Tibial nerve (tissue), 4 donors: ENCODE measurements around the gene PMEL.

ENCODE experiments used
- EP300 ChIP-seq, 2 donors: sonication (generic); formaldehyde crosslinking; IDR thresholded peaks; one replicate each; pipeline ENCODE4 v1.6.1; 2017; ENCODE audit warnings: antibody characterized with exemption in 2 of 2, mild to moderate bottlenecking in 1 of 2
- TF ChIP-seq, protein P1 (sequence below), 5 experiments: fragments of 200-600 bp in 3 of 5; fragments of 450-650 bp in 2 of 5; sonication (generic) in 3 of 5; IDR thresholded peaks; one replicate each; pipeline ENCODE4 v1.5.1; 2016 to 2019; ENCODE audit warnings: antibody characterized with exemption in 5 of 5, mild to moderate bottlenecking in 3 of 5, moderate library complexity in 2 of 5

DNA sequence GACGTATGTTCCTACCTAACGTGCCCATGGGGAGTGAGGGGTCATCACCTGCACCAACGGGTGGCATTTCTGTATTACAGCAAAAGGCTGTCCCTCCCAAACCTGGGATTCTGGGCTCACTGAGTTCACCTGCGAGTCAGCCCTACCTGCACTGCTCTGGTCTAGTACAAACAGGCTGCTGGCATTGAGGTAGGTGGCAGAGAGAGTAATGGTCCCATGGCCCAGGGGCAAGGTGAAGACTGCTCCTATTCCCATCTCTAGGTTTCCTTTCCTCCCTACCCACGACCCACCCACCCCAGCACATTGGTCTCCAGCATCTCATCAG is 31.7 kb upstream of the PMEL start:
- TF ChIP-seq EP300 (IDR thresholded peaks at IDR 0.05), result no peak
- TF ChIP-seq, protein P1, sequence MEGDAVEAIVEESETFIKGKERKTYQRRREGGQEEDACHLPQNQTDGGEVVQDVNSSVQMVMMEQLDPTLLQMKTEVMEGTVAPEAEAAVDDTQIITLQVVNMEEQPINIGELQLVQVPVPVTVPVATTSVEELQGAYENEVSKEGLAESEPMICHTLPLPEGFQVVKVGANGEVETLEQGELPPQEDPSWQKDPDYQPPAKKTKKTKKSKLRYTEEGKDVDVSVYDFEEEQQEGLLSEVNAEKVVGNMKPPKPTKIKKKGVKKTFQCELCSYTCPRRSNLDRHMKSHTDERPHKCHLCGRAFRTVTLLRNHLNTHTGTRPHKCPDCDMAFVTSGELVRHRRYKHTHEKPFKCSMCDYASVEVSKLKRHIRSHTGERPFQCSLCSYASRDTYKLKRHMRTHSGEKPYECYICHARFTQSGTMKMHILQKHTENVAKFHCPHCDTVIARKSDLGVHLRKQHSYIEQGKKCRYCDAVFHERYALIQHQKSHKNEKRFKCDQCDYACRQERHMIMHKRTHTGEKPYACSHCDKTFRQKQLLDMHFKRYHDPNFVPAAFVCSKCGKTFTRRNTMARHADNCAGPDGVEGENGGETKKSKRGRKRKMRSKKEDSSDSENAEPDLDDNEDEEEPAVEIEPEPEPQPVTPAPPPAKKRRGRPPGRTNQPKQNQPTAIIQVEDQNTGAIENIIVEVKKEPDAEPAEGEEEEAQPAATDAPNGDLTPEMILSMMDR (IDR thresholded peaks at IDR 0.05), result no peak
